ENCODE data around the gene FKBP5. TPM values are rescaled to one million over a fixed set of nuclear protein-coding genes. Genes with fewer than 3 reads are reported as not detected.

The FKBP5 gene
- total and polyA plus RNA-seq, 9 of the 15 experiments (the other 6 are each of a cell fraction or from before 2014, with no cell fraction given) = 32.7 to 151 (median 75.0) TPM

- TF ChIP-seq MYC (IDR thresholded peaks at IDR 0.05; ENCODE audit: low read depth, low read length) (no peak), MYC (CRISPR knock-in tag; IDR thresholded peaks at IDR 0.05; ENCODE audit: borderline replicate concordance, low read depth) (peak; percentile 62; the same call in 1 of the 2 replicates), GMEB1 (CRISPR knock-in tag; IDR thresholded peaks at IDR 0.05) (peak; percentile 29; the same call in 1 of the 2 replicates), SMARCA5 (IDR thresholded peaks at IDR 0.05) (peak; percentile 36; the same call in 1 of the 2 replicates), USF1 (CRISPR knock-in tag; IDR thresholded peaks at IDR 0.05) (peak; percentile 89), ZNF318 (IDR thresholded peaks at IDR 0.05; ENCODE audit: borderline replicate concordance in 1 of 2, low read depth in 1 of 2) (no peak), STAT5A (IDR thresholded peaks at IDR 0.05; ENCODE audit: borderline replicate concordance, low read length) (no peak), ZNF780A (CRISPR knock-in tag; IDR thresholded peaks at IDR 0.05) (no peak), KAT7 (CRISPR knock-in tag; IDR thresholded peaks at IDR 0.05; ENCODE audit: borderline replicate concordance) (0 out of 2 replicates have a peak, but pooled peaks have one; percentile 24), PHF21A (IDR thresholded peaks at IDR 0.05; ENCODE audit: borderline replicate concordance, low read depth) (peak; percentile 49; the same call in 1 of the 2 replicates), TRIM28 (IDR thresholded peaks at IDR 0.05) (no peak), MITF (IDR thresholded peaks at IDR 0.05) (peak; percentile 78; the same call in 1 of the 2 replicates), CHD1 (IDR thresholded peaks at IDR 0.05; ENCODE audit: low read length) (peak; percentile 81), HNRNPLL (IDR thresholded peaks at IDR 0.05; ENCODE audit: low read depth, low read length, poor library complexity, severe bottlenecking) (no peak)
Observed at GRCh38 chr6:35727231-35727934, 38.7 kb upstream of the FKBP5 start (continued).
